Measurements from ENCODE around the gene PARVB.

The PARVB gene

DNA sequence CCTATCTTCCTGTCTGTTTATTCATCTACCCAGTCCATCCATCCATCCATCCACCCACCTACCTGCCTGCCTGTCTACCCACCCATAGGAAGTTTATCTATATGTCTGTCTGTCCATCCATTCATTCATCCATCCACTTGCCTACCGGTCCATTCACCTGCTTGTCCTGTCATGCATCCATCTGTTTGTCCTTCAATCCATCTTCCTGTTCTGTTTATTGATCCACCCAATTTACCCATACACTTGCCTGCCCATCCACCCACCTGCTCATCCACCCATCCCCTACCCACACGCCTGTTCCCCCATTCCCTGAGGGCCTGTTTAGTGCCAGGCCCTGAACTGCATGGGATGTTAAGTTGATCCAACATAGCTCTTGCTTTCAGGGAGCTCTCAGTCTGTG lies 175.1 kb downstream of the PARVB start:
- no peak for DNase-seq (ENCODE audit: low read depth)
- TF ChIP-seq, protein P1, sequence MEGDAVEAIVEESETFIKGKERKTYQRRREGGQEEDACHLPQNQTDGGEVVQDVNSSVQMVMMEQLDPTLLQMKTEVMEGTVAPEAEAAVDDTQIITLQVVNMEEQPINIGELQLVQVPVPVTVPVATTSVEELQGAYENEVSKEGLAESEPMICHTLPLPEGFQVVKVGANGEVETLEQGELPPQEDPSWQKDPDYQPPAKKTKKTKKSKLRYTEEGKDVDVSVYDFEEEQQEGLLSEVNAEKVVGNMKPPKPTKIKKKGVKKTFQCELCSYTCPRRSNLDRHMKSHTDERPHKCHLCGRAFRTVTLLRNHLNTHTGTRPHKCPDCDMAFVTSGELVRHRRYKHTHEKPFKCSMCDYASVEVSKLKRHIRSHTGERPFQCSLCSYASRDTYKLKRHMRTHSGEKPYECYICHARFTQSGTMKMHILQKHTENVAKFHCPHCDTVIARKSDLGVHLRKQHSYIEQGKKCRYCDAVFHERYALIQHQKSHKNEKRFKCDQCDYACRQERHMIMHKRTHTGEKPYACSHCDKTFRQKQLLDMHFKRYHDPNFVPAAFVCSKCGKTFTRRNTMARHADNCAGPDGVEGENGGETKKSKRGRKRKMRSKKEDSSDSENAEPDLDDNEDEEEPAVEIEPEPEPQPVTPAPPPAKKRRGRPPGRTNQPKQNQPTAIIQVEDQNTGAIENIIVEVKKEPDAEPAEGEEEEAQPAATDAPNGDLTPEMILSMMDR (IDR thresholded peaks at IDR 0.05; ENCODE audit: low read depth, low read length) = no peak
- TF ChIP-seq, protein P2, sequence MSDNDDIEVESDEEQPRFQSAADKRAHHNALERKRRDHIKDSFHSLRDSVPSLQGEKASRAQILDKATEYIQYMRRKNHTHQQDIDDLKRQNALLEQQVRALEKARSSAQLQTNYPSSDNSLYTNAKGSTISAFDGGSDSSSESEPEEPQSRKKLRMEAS (IDR thresholded peaks at IDR 0.05; ENCODE audit: low read depth, low read length) = no peak
- TF ChIP-seq POLR2A (IDR thresholded peaks at IDR 0.05; ENCODE audit: extremely low read depth, insufficient read length) (no peak), MYC (IDR thresholded peaks at IDR 0.05; ENCODE audit: low read depth, low read length) (no peak)
- H3K4me3 ChIP-seq (ENCODE audit: low read depth, low read length) = no peak overlapping the region

DNA sequence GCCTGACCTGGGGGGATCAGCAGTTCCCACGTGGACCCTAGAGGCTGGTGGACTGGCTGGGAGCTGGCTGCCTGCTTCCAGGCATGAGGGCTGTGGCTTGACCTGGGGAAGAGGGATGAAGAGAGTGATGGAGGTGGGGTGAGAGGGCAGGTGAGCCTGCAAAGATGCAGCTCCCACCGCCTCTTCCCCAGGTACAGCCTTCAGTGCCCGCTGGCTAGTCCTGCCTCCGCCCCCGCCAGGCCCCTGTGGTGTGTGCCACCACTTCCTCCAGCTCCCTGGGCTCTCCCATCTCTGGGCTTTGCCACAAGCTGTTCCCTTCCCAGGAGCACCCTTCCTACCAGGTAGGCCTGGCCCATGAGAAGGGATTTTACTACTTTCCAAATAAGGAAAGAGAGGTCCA lies 175.8 kb downstream of the PARVB start:
- no peak overlapping the region for H3K4me3 ChIP-seq (ENCODE audit: low read depth, low read length)
- no peak for DNase-seq (ENCODE audit: low read depth)
- TF ChIP-seq MYC (IDR thresholded peaks at IDR 0.05; ENCODE audit: low read depth, low read length) (no peak), POLR2A (IDR thresholded peaks at IDR 0.05; ENCODE audit: extremely low read depth, insufficient read length) (no peak)
- TF ChIP-seq, protein P1 (IDR thresholded peaks at IDR 0.05; ENCODE audit: low read depth, low read length) = no peak
- TF ChIP-seq, protein P2 (IDR thresholded peaks at IDR 0.05; ENCODE audit: low read depth, low read length) = no peak

DNA sequence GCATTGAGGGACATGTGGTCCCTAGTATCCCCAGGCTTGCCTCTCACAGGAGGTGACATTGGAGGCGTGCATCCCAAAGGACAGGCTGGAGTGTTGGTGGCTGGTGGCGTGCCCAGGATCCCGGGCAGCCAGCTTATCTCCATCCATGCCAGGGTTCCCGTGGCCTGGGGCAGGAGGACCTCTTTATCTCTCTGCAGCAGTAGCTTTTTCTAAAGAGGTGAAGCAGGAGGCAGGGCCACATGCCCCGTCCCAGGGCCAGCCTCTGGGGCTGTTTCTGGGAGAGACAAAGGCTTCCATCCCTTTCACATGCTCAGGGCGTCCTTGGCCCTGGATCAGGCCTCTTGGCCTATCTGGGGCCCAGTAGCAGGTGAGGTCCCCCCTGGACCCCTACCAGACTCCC lies 176.3 kb downstream of the PARVB start:
- no peak for DNase-seq (ENCODE audit: low read depth)
- TF ChIP-seq MYC (IDR thresholded peaks at IDR 0.05; ENCODE audit: low read depth, low read length) (no peak), POLR2A (IDR thresholded peaks at IDR 0.05; ENCODE audit: extremely low read depth, insufficient read length) (no peak)
- TF ChIP-seq, protein P2 (IDR thresholded peaks at IDR 0.05; ENCODE audit: low read depth, low read length) = no peak
- TF ChIP-seq, protein P1 (IDR thresholded peaks at IDR 0.05; ENCODE audit: low read depth, low read length) = no peak
- H3K4me3 ChIP-seq (ENCODE audit: low read depth, low read length) = no peak overlapping the region

DNA sequence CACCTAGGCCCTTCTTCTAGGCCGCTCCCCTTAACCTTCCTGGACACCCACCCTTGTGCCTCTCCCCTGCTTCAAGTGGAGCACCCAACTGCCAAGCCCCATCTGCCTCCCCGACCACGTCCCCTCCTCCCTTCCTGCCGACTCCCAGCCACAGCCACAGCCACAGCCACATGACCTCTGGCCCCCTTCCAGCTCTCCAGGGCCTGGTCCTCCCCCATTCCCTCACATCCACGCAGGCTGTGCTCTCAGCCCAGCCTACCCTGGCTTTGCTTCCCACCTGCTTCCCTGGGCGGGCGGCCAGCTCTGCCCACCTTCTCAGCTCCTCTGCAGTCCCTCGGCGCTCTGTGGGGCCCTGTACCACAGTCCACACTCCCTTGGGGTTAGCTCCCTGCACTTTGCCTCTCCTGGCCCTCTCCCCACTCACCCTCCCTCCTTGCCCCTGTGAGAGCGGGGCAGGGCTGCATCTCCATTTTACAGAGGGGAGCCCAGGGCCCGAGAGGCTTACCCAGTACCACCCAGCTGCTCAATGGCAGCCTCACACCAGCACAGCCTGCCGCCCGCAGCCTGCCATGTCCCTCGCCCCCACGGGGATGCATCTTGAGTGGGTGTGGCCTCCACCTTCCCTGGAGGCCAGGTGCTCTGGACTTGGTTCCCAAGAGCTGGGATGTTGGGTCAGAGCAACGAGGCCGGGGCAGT lies 176.9 kb downstream of the PARVB start:
- H3K4me3 ChIP-seq (ENCODE audit: low read depth, low read length) = no peak overlapping the region
- DNase-seq (ENCODE audit: low read depth) = peak; percentile 72
- TF ChIP-seq MYC (IDR thresholded peaks at IDR 0.05; ENCODE audit: low read depth, low read length) (no peak), POLR2A (IDR thresholded peaks at IDR 0.05; ENCODE audit: extremely low read depth, insufficient read length) (no peak)
- TF ChIP-seq, protein P2 (IDR thresholded peaks at IDR 0.05; ENCODE audit: low read depth, low read length) = no peak
- TF ChIP-seq, protein P1 (IDR thresholded peaks at IDR 0.05; ENCODE audit: low read depth, low read length) = no peak

DNA sequence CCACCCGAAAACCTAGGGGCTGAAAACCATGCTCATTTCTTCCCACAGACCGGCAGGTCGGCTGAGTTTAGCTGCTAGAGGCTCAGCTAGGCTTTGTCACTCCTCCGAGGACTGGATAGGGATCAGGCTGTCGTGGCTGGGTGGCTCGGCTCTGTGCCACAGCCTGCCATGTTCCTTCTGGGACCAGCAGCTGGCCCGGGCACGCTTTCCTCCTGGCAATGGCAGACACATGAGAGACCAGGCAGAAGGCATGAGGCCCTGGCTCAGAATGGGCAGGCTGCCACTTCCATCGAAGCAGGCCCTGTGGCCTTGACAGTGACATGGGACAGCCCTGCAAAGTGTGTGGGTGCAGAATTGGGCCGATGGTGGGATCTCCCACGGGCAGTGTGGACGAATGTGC lies 177.6 kb downstream of the PARVB start:
- TF ChIP-seq POLR2A (IDR thresholded peaks at IDR 0.05; ENCODE audit: extremely low read depth, insufficient read length) (no peak), MYC (IDR thresholded peaks at IDR 0.05; ENCODE audit: low read depth, low read length) (no peak)
- TF ChIP-seq, protein P2 (IDR thresholded peaks at IDR 0.05; ENCODE audit: low read depth, low read length) = no peak
- TF ChIP-seq, protein P1 (IDR thresholded peaks at IDR 0.05; ENCODE audit: low read depth, low read length) = no peak
- DNase-seq (ENCODE audit: low read depth) = no peak
- H3K4me3 ChIP-seq (ENCODE audit: low read depth, low read length) = no peak overlapping the region
